Fibroblast of pulmonary artery (primary cell): Measurements from ENCODE around the gene SUMF1.
A peak's percentile ranks its signal among the peaks of the same experiment; 100 is the strongest.

ENCODE experiments used
- DNase-seq: peaks from one replicate; pipeline ENCODE4 v3.0.0-alpha.2; 2010; ENCODE audit warnings: low read depth
- H3K4me3 ChIP-seq: replicated peaks from 2 replicates; pipeline ENCODE4 v1.5.1; 2011; ENCODE audit warnings: low read depth, mild to moderate bottlenecking, control low read depth, low read length, moderate library complexity
- CTCF ChIP-seq: IDR thresholded peaks from 2 replicates; pipeline ENCODE4 v1.5.1; 2011; ENCODE audit warnings: mild to moderate bottlenecking, control low read depth, low read length, inconsistent platforms; ENCODE audit errors: missing control alignments

SUMF1 gene

GRCh38 chr3:4425055-4425454, 42.0 kb downstream of the SUMF1 start:
- TF ChIP-seq CTCF, result no peak
- no peak for DNase-seq

DNA sequence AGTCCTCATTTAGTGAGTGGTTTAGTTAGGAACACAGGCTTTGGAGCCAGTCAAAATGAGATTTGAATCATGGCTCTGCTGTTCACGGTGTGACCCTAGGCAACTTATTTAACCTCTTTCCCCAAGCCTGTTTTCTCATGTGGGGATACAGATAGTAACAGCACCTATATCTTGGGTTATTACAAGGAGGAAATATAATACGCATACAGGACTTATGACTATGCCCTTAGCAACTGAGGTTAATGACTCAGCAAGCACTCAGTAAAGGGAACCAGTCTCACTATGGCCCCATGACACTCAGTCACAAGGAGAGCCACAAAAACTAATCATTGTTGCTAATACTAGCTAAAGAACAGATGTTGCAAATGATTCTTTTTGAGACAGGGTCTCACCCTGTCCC, 45.9 kb downstream of the SUMF1 start:
- no peak overlapping the region for H3K4me3 ChIP-seq
- TF ChIP-seq CTCF, result no peak
- peak; percentile 55 for DNase-seq

More at GRCh38 chr3:4425055-4425454, 42.0 kb downstream of the SUMF1 start:
- no peak overlapping the region for H3K4me3 ChIP-seq

DNA sequence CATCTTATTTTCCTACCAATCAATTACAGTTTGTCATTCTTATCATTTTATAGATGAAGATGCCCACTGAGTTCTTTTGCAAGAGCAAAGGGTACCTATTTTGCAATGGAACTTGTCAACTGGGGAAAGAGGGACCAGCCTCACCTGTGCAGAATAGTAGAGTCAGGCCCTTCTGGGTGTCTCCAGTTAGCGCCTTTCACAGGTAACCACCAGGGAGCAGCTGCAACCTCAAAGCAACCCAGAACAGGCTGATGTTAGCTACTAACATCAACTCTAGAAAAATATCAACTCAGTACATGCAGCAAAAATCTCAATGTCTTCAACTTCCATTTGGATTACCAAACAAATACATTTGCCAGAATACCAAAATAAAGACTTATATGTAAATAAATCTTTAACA, 47.1 kb downstream of the SUMF1 start:
- no peak for DNase-seq
- H3K4me3 ChIP-seq, result no peak overlapping the region
- no peak for TF ChIP-seq CTCF

- H3K4me3 ChIP-seq, result no peak overlapping the region
- no peak for DNase-seq
- no peak for TF ChIP-seq CTCF
Observed at GRCh38 chr3:4419386-4419785, 47.7 kb downstream of the SUMF1 start.

- no peak for TF ChIP-seq CTCF
- DNase-seq, result no peak
Observed at GRCh38 chr3:4418156-4418555, 48.9 kb downstream of the SUMF1 start.

DNA sequence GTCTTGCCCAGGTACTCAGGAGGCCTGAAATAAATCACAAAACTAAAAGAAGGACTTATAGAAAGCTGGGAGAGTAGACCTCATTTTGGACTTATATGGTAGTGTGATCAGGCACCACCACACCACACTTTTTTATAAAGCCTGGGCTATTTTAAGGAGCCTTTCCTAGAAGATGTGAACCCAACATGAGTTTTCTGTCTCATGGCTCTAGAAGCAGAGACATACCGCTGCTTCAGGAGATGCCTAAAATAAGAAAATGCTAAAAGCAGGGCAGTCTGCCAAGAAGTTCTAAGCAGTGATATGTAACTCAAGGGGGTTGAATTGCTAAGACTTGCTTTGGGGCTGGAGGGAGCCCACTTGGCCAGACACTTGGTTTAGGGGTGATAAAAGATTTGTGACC, 49.6 kb downstream of the SUMF1 start:
- peak; percentile 70 for DNase-seq
- TF ChIP-seq CTCF, result no peak
- no peak overlapping the region for H3K4me3 ChIP-seq

More at GRCh38 chr3:4418156-4418555, 48.9 kb downstream of the SUMF1 start:
- no peak overlapping the region for H3K4me3 ChIP-seq

DNA sequence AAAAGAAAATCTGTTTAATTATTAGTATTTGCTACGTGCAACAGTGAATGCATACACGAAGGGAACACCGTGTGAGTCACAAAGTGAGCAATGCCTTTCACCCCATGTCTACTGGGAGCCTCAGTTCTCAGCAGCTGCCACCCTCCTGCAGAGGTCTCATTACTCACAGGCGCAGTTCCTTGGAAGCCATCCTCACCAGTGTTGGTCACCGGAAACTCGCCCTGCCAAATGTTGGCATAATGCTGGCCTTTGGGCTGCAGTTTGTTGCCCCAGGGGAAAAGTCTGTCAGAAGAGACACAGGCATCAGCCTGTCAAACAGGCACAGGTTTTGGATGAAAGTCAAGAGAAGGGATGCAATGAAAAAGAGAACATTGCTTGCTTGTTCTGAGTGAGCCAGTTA, 50.1 kb downstream of the SUMF1 start:
- peak; percentile 84 for DNase-seq
- no peak overlapping the region for H3K4me3 ChIP-seq
- TF ChIP-seq CTCF, result no peak
